GM18868 (cell line): ENCODE measurements around the gene ABRACL.
"Not testable (repeated sequence)": the region's sequence is repeated elsewhere in the genome, so short reads cannot be mapped to it uniquely, and the experiment has no call there.

Source experiments
- ATAC-seq: cut with Tn5 transposase; IDR thresholded peaks from one replicate; pipeline ENCODE4 v1.9.1; 2021; ENCODE audit warnings: mild to moderate bottlenecking, moderate library complexity; ENCODE audit not compliant: unreplicated experiment

The ABRACL gene

GRCh38 chr6:139028658-139029469, at the start of gene ABRACL:
TSS of gene ABRACL (plus strand) at chr6:139028745. CDS start at chr6:139034161, 5,416 bp downstream.
- ATAC-seq = peak; percentile 65

- no peak for ATAC-seq
These were observed 49.2 kb upstream of the ABRACL start for GRCh38 chr6:138979365-138979764.

- peak; percentile 81 for ATAC-seq
These were observed 48.5 kb upstream of the ABRACL start for GRCh38 chr6:138979813-138980668.

DNA sequence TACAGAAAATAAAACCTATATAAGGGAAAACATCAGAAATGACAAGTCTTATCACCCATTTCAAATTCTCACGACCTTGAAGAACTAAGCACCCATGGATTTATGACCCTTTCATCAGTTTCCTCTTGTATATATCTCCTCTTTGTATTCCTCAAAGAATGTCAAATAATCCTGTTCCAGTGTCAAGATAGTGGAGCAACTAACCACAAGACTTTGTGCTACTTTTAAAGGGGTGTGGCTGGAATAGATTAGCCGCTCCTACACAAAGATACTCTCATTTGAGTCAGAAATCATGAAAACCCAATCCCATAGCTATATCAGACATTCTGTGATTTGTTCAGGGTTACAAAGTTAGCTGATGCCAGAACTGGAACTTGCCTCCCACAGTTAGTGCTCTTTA, 47.1 kb upstream of the ABRACL start:
- ATAC-seq = no peak

- ATAC-seq = no peak
These were observed 42.0 kb upstream of the ABRACL start for GRCh38 chr6:138986578-138986977.

DNA sequence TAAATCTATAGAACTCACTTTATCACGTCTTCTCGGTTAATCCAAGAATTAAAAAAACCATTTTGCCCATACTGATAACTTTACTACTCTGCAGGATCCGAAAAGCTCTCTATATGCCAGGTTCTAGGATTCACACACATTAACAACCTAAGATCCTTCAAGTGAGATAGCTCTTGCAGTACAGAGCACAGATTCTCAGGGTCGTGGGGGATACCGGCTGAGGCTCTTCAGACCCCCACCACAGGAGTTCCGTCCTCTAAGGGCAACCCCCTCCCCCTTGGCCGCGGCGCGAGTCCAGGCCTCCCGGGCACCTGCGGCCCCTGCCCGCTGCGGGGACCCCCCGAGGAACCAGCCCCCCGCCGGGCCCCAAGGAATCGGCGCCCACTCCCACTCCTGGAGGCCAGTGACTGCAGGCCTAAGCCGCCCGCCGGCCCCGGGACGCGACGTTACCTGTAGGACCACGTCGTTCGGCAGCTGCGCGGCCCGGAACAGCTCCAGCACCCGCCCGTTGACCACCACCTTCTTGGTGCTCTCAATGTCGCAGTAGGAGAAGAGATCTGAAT, 41.4 kb upstream of the ABRACL start:
- no peak for ATAC-seq

GRCh38 chr6:138987643-138988468, 40.7 kb upstream of the ABRACL start, which contains the start of gene REPS1:
TSS of gene REPS1 (minus strand) at chr6:138988253. CDS start at chr6:138987682, 571 bp downstream.
- peak; percentile 91 for ATAC-seq

- ATAC-seq = peak; percentile 9
These were observed 40.1 kb upstream of the ABRACL start for GRCh38 chr6:138988469-138988834.

GRCh38 chr6:138989098-138989983, 39.2 kb upstream of the ABRACL start:
- no peak for ATAC-seq

DNA sequence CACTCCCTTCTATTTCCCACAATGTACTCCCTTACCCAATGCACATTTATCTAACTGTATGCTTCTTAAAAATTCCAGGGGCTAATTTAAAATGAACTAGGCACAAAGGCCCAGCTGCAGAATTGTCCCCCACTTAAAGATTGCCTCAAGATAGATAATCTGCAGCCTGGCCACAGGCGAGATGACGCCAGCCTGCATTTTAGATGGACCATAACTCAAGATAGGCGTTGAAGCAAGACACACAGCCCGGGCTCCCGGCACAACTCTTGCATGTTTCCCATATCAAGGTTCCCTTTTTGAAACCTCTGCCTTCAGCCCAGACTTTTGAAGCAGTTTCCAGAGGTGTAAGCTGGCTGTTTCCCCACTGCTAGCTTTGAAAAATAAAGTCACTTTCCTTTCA, 37.3 kb upstream of the ABRACL start:
- ATAC-seq = no peak

DNA sequence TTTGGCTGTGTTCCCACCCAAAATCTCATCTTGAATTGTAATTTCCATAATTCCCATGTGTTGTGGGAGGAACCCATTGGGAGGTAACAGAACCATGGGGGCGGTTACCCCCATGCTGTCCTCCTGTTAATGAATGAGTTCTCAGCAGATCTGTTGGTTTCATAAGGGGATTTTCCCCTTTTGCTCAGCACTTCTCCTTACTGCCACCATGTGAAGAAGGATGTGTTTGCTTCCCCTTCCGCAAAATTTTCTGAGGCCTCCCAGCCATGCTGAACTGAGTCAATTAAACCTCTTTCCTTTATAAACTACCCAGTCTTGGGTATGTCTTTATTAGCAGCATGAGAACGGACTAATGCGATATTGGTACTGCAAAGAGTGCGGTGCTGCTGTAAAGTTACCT, 35.6 kb upstream of the ABRACL start:
- ATAC-seq = not testable (repeated sequence)

DNA sequence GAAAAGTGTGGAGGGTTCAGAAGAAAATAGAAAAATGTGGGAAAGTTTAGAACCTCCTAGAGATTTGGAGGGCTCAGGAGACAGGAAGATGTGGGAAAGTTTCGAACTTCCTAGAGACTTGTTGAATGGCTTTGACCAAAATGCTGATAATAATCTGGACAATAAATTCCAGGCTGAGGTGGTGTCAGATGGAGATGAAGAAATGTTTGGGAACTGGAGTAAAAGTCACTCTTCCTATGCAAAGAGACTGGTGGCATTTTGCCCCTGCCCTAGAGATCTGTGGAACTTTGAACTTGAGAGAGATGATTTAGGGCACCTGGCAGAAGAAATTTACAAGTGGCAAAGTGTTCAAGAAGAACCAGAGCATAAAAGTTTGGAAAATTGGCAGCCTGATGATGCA, 35.1 kb upstream of the ABRACL start:
- ATAC-seq = not testable (repeated sequence)

DNA sequence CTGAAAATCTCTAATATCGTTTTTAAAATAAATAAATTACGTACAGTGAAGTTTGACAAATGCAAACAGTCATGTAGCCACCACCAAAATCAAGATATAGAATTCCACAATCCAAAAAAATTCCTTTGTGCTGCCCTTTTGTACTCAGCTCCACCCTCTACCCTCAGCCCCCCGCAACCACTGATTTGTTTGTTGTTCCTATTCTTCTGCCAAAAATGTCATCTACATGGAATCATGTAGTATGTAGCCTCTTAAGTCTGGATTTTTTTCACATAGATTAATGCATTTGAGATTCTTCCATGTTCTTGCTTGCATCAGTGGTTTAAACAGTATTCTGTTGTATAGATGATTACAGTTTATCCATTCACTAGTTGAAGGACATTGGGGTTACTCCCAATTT, 32.0 kb upstream of the ABRACL start:
- ATAC-seq = no peak

DNA sequence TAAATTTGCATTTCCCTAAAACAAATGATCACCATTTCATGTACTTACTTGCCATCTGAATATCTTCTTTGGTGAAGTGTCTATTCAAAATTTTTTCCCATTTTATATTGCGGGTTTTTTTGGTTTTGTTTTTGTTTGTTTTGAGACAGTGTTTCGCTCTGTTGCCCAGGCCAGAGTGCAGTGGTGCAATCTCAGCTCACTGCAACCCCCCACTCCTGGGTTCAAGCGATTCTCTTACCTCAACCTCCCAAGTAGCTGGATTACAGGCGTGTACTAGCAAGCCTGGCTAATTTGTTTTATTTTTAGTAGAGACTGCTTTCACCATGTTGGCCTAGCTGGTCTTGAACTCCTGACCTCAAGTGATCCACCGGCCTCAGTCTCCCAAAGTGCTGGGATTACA, 31.4 kb upstream of the ABRACL start:
- ATAC-seq = no peak

GRCh38 chr6:138999949-139000725, 28.4 kb upstream of the ABRACL start:
- ATAC-seq = no peak

DNA sequence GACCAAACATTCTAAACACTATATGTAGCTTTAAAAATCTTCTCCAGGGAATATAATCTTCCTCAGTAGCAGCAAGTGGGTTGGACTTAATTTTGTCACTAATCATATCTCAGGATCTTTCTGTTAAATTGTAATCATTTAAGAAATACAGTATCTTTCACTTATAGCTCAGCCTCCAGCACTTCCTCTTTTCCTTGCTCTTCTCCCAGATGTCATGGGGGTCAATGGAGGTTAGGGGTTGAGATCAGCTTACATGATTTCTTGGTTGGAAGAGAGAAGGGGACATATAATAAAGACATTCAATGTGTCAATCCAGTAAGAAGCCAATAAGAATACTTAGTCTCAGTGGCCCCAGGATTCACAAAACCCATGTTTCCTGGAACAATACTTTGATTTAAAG, 24.8 kb upstream of the ABRACL start:
- no peak for ATAC-seq

GRCh38 chr6:139006477-139006876, 22.1 kb upstream of the ABRACL start:
- ATAC-seq = no peak

DNA sequence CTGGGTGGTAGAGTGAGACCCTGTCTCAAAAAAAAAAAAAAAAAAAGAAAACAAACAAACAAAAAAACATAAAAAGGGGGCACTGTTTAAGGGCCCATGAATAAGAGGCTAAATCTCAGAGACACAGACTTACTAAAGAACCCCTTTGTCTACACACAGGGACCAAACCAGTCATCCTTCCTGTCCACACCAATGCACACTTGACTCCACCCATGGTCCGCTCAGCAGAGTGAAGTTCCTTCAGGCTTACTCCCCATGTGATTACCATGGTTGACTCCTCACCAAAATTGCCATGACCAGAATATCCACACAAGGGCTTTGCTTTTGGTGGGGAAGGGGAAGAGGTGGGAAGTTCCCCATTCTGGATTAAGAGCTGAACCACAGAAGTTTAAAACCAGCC, 21.1 kb upstream of the ABRACL start:
- no peak for ATAC-seq

- no peak for ATAC-seq
These were observed 20.4 kb upstream of the ABRACL start for GRCh38 chr6:139008117-139008516.
